NCI-H2227 (cell line): Measurements from ENCODE around the gene CTTN.
"Not testable (repeated sequence)": the region's sequence is repeated elsewhere in the genome, so short reads cannot be mapped to it uniquely, and the experiment has no call there.

ENCODE experiments used
- DNase-seq: peaks from one replicate; lab custom pipeline; 2025; ENCODE audit not compliant: unreplicated experiment; lab: John Stamatoyannopoulos, UW

CTTN gene

GRCh38 chr11:70448983-70449567 is 50.7 kb downstream of the CTTN start:
- no peak for DNase-seq

GRCh38 chr11:70454197-70454767 is 56.0 kb downstream of the CTTN start:
- no peak for DNase-seq

GRCh38 chr11:70454811-70455210 is 56.5 kb downstream of the CTTN start:
- not testable (repeated sequence) for DNase-seq

GRCh38 chr11:70455354-70455753 is 57.0 kb downstream of the CTTN start:
- DNase-seq, result no peak

- DNase-seq, result no peak
Measured at GRCh38 chr11:70456921-70457532, 58.7 kb downstream of the CTTN start.

- no peak for DNase-seq
Measured at GRCh38 chr11:70458736-70459135, 60.4 kb downstream of the CTTN start.

- DNase-seq, result no peak
Measured at GRCh38 chr11:70460111-70460510, 61.8 kb downstream of the CTTN start.

GRCh38 chr11:70460964-70461363 is 62.6 kb downstream of the CTTN start:
- DNase-seq, result no peak

GRCh38 chr11:70462818-70463477 is 64.6 kb downstream of the CTTN start:
- no peak for DNase-seq

GRCh38 chr11:70463478-70464255 is 65.3 kb downstream of the CTTN start:
- DNase-seq, result no peak

GRCh38 chr11:70464509-70465361 is 66.4 kb downstream of the CTTN start:
- DNase-seq, result no peak

GRCh38 chr11:70466154-70466553 is 67.8 kb downstream of the CTTN start:
- no peak for DNase-seq

GRCh38 chr11:70466596-70466995 is 68.3 kb downstream of the CTTN start:
- no peak for DNase-seq

GRCh38 chr11:70467201-70468085 is 69.1 kb downstream of the CTTN start:
- DNase-seq, result peak; percentile 73

GRCh38 chr11:70468256-70469195 is 70.2 kb downstream of the CTTN start:
- DNase-seq, result no peak

GRCh38 chr11:70470127-70470526 is 71.8 kb downstream of the CTTN start:
- no peak for DNase-seq

GRCh38 chr11:70471254-70471653 is 72.9 kb downstream of the CTTN start:
- DNase-seq, result peak; percentile 44

GRCh38 chr11:70472240-70472639 is 73.9 kb downstream of the CTTN start:
- DNase-seq, result no peak
